Hepatocyte (in vitro differentiated cells): ENCODE measurements around the gene ARHGAP10. TPM values are rescaled to one million over a fixed set of nuclear protein-coding genes. Genes with fewer than 3 reads are reported as not detected.

Experiments
- DNase-seq: peaks from one replicate; pipeline ENCODE4 v3.0.0-alpha.2; 2016; ENCODE audit warnings: low spot score
- H2AFZ ChIP-seq: fragments of 200-600 bp; sonication (generic); 2 replicates; pipeline ENCODE4 v1.6.0; 2016; ENCODE audit warnings: antibody characterized with exemption, mild to moderate bottlenecking
- H3K27ac ChIP-seq: fragments of 200-600 bp; sonication (generic); 2 replicates; pipeline ENCODE4 v1.5.1; 2016; ENCODE audit warnings: mild to moderate bottlenecking
- H3K27me3 ChIP-seq: fragments of 200-600 bp; sonication (generic); 2 replicates; pipeline ENCODE4 v1.6.1; 2016
- H3K36me3 ChIP-seq: fragments of 200-600 bp; sonication (generic); replicated peaks from 2 replicates; pipeline ENCODE4 v1.5.1; 2016; ENCODE audit warnings: low read depth; ENCODE audit not compliant: insufficient read depth
- H3K4me1 ChIP-seq: fragments of 200-600 bp; sonication (generic); 2 replicates; pipeline ENCODE4 v1.5.1; 2016; ENCODE audit warnings: mild to moderate bottlenecking, moderate library complexity; ENCODE audit not compliant: insufficient read depth
- H3K4me2 ChIP-seq: fragments of 200-600 bp; sonication (generic); 2 replicates; pipeline ENCODE4 v1.6.0; 2016
- H3K4me3 ChIP-seq: fragments of 200-600 bp; sonication (generic); 2 replicates; pipeline ENCODE4 v1.5.1; 2016; ENCODE audit warnings: mild to moderate bottlenecking
- H3K79me2 ChIP-seq: fragments of 200-600 bp; sonication (generic); 2 replicates; pipeline ENCODE4 v1.6.0; 2017; ENCODE audit warnings: mild to moderate bottlenecking
- H3K9me2 ChIP-seq: fragments of 200-600 bp; sonication (generic); replicated peaks from 2 replicates; pipeline ENCODE4 v1.6.0; 2017; ENCODE audit warnings: mild to moderate bottlenecking; ENCODE audit not compliant: insufficient read depth
- H3K9me3 ChIP-seq: fragments of 200-600 bp; sonication (generic); 2 replicates; pipeline ENCODE4 v1.5.1; 2016; ENCODE audit warnings: low read depth, mild to moderate bottlenecking
- H4K20me1 ChIP-seq: fragments of 200-600 bp; sonication (generic); 2 replicates; pipeline ENCODE4 v1.6.0; 2016; ENCODE audit warnings: mild to moderate bottlenecking; ENCODE audit not compliant: insufficient read depth, poor library complexity, severe bottlenecking
- CTCF ChIP-seq: fragments of 200-600 bp; sonication (generic); IDR thresholded peaks from 2 replicates; pipeline ENCODE4 v1.5.1; 2016; ENCODE audit warnings: antibody characterized with exemption, mild to moderate bottlenecking; ENCODE audit not compliant: poor library complexity
- EZH2 ChIP-seq: fragments of 200-600 bp; sonication (generic); IDR thresholded peaks from 2 replicates; pipeline ENCODE4 v1.6.1; 2016; ENCODE audit warnings: antibody characterized with exemption, mild to moderate bottlenecking, borderline replicate concordance
- EZH2phosphoT487 ChIP-seq: fragments of 200-600 bp; sonication (generic); IDR thresholded peaks from one replicate; pipeline ENCODE4 v1.6.1; 2018; ENCODE audit warnings: antibody characterized with exemption, mild to moderate bottlenecking, low read depth, moderate library complexity; ENCODE audit not compliant: unreplicated experiment, severe bottlenecking
- WGBS: methylation state at CpG from one replicate; pipeline ENCODE4 v1.1.6; 2016; ENCODE audit warnings: low lambda C conversion rate; ENCODE audit errors: missing lambda C conversion rate; 5-methylcytosine and 5-hydroxymethylcytosine counted together
- polyA plus RNA-seq: library from polyadenylated mRNA; unstranded; fragments of >200 nt; fragmentation: Nextera tagmentation; extraction: Ambion mirVana; gene quantifications from 2 replicates; pipeline ENCODE4 v1.2.1, GENCODE V29; 2016
- total RNA-seq: library from RNA; depleted of rRNA; stranded (reverse); fragments of >200 nt; gene quantifications from 2 replicates; pipeline ENCODE4 v1.2.3, GENCODE V29; 2014

The ARHGAP10 gene
- total and polyA plus RNA-seq, 2 experiments from 2014 or later = 16.8 to 23.4 TPM

GRCh38 chr4:148065075-148065474, 333.2 kb downstream of the ARHGAP10 start:
- no peaks in the 10 kb centered on the region for H3K9me2 ChIP-seq
- no peak overlapping the region for H2AFZ ChIP-seq
- H3K79me2 ChIP-seq = no peaks in the 10 kb centered on the region
- WGBS = 71% methylated on average over 5 of the region's 5 CpGs
- H3K4me2 ChIP-seq = no peak overlapping the region
- H3K27me3 ChIP-seq = no peaks in the 10 kb centered on the region
- no peaks in the 10 kb centered on the region for H3K9me3 ChIP-seq
- no peak overlapping the region for H3K4me3 ChIP-seq
- H3K36me3 ChIP-seq = no peaks in the 10 kb centered on the region
- DNase-seq = peak; percentile 50
- no peaks in the 10 kb centered on the region for H3K4me1 ChIP-seq
- no peaks in the 10 kb centered on the region for H4K20me1 ChIP-seq
- peak overlapping the region; percentile 43 for H3K27ac ChIP-seq
- TF ChIP-seq EZH2 (no peak), EZH2phosphoT487 (no peak), CTCF (no peak)

GRCh38 chr4:148067301-148067916, 335.5 kb downstream of the ARHGAP10 start:
- no peak overlapping the region for H3K4me3 ChIP-seq
- WGBS = 83% methylated on average over 6 of the region's 6 CpGs
- no peak overlapping the region for H3K27ac ChIP-seq
- no peaks in the 10 kb centered on the region for H3K36me3 ChIP-seq
- no peaks in the 10 kb centered on the region for H3K79me2 ChIP-seq
- no peaks in the 10 kb centered on the region for H3K27me3 ChIP-seq
- no peak overlapping the region for H3K4me2 ChIP-seq
- H3K4me1 ChIP-seq = no peaks in the 10 kb centered on the region
- no peaks in the 10 kb centered on the region for H3K9me3 ChIP-seq
- H4K20me1 ChIP-seq = no peaks in the 10 kb centered on the region
- no peak for TF ChIP-seq EZH2
- TF ChIP-seq EZH2phosphoT487 = no peak
- no peak for TF ChIP-seq CTCF
- H2AFZ ChIP-seq = no peak overlapping the region
- H3K9me2 ChIP-seq = no peaks in the 10 kb centered on the region
- no peak for DNase-seq

GRCh38 chr4:148068065-148068911, 336.4 kb downstream of the ARHGAP10 start:
- H3K27ac ChIP-seq = no peak overlapping the region
- H3K79me2 ChIP-seq = no peaks in the 10 kb centered on the region
- 72% methylated on average over 13 of the region's 13 CpGs for WGBS
- no peak for TF ChIP-seq CTCF
- H3K4me2 ChIP-seq = no peak overlapping the region
- no peaks in the 10 kb centered on the region for H3K9me3 ChIP-seq
- H3K9me2 ChIP-seq = no peaks in the 10 kb centered on the region
- no peaks in the 10 kb centered on the region for H3K4me1 ChIP-seq
- H3K27me3 ChIP-seq = no peaks in the 10 kb centered on the region
- no peak for DNase-seq
- no peak overlapping the region for H2AFZ ChIP-seq
- no peaks in the 10 kb centered on the region for H4K20me1 ChIP-seq
- no peak overlapping the region for H3K4me3 ChIP-seq
- no peaks in the 10 kb centered on the region for H3K36me3 ChIP-seq
